Left forelimb (tissue), 1 donor: ENCODE measurements around the gene PPP1R2.
"Not testable (repeated sequence)": the region's sequence is repeated elsewhere in the genome, so short reads cannot be mapped to it uniquely, and the experiment has no call there.

Experiments used
- DNase-seq: peaks from one replicate; pipeline ENCODE4 v3.0.0-alpha.2; 2018; ENCODE audit warnings: low spot score

Gene PPP1R2

GRCh38 chr3:195542698-195543499 lies at the start of gene PPP1R2:
Gene PPP1R2, minus strand, starts transcription at chr3:195543325. Its CDS starts 300 bp downstream, at chr3:195543025.
- peak; percentile 94 for DNase-seq

GRCh38 chr3:195591852-195592251 lies 48.7 kb upstream of the PPP1R2 start:
- no peak for DNase-seq

- DNase-seq: no peak
These were observed 48.1 kb upstream of the PPP1R2 start for GRCh38 chr3:195591220-195591619.

- not testable (repeated sequence) for DNase-seq
These were observed 47.3 kb upstream of the PPP1R2 start for GRCh38 chr3:195590381-195590780.

GRCh38 chr3:195589796-195590195 lies 46.7 kb upstream of the PPP1R2 start:
- DNase-seq: not testable (repeated sequence)

GRCh38 chr3:195587824-195588223 lies 44.7 kb upstream of the PPP1R2 start:
- no peak for DNase-seq

GRCh38 chr3:195587406-195587805 lies 44.3 kb upstream of the PPP1R2 start:
- DNase-seq: no peak

GRCh38 chr3:195584543-195584870 lies 41.4 kb upstream of the PPP1R2 start:
- DNase-seq: no peak

- no peak for DNase-seq
These were observed 40.9 kb upstream of the PPP1R2 start, which contains the start of gene APOD for GRCh38 chr3:195583831-195584542. Gene APOD, minus strand, starts transcription at chr3:195583940. Its CDS starts 4,479 bp downstream, at chr3:195579461.

- DNase-seq: no peak
These were observed 39.8 kb upstream of the PPP1R2 start for GRCh38 chr3:195582947-195583346.

- no peak for DNase-seq
These were observed 37.8 kb upstream of the PPP1R2 start for GRCh38 chr3:195580744-195581443.

- no peak for DNase-seq
These were observed 36.2 kb upstream of the PPP1R2 start for GRCh38 chr3:195579281-195579680.

GRCh38 chr3:195578565-195578964 lies 35.4 kb upstream of the PPP1R2 start:
- DNase-seq: no peak

GRCh38 chr3:195577645-195578177 lies 34.6 kb upstream of the PPP1R2 start:
- DNase-seq: no peak

GRCh38 chr3:195574497-195575304 lies 31.6 kb upstream of the PPP1R2 start:
- DNase-seq: no peak

- DNase-seq: no peak
These were observed 30.7 kb upstream of the PPP1R2 start for GRCh38 chr3:195573611-195574496.

GRCh38 chr3:195571361-195571760 lies 28.2 kb upstream of the PPP1R2 start:
- no peak for DNase-seq

- no peak for DNase-seq
These were observed 27.8 kb upstream of the PPP1R2 start for GRCh38 chr3:195570912-195571311.

GRCh38 chr3:195570344-195570743 lies 27.2 kb upstream of the PPP1R2 start:
- no peak for DNase-seq

- no peak for DNase-seq
These were observed 25.5 kb upstream of the PPP1R2 start for GRCh38 chr3:195568630-195569029.

GRCh38 chr3:195566797-195567196 lies 23.7 kb upstream of the PPP1R2 start:
- no peak for DNase-seq
